RWPE1 (cell line): ENCODE measurements around the gene SENP6.

Source experiments
- CTCF ChIA-PET: fragments of 350-600 bp; sonication (Branson Sonifier 250); formaldehyde crosslinking; extraction: SDS; loops from one replicate; lab custom pipeline; 2021; lab: Yijun Ruan, JAX
- POLR2A ChIA-PET: fragments of 400-600 bp; formaldehyde crosslinking; extraction: SDS; loops from one replicate; lab custom pipeline; 2020; ENCODE audit warnings: antibody characterized with exemption; ENCODE audit not compliant: low non-redundant PET; lab: Yijun Ruan, JAX
- DNase-seq: peaks from one replicate; pipeline ENCODE4 v3.0.0; 2012; ENCODE audit warnings: low spot score
- H3K27ac ChIP-seq: fragments of 450-650 bp; 2 replicates; pipeline ENCODE4 v1.5.1; 2017
- TF ChIP-seq, protein P1 (sequence below): fragments of 450-650 bp; conservative IDR thresholded peaks from 2 replicates; pipeline ENCODE4 v1.5.1; 2017; ENCODE audit warnings: low read depth, mild to moderate bottlenecking

The SENP6 gene

DNA sequence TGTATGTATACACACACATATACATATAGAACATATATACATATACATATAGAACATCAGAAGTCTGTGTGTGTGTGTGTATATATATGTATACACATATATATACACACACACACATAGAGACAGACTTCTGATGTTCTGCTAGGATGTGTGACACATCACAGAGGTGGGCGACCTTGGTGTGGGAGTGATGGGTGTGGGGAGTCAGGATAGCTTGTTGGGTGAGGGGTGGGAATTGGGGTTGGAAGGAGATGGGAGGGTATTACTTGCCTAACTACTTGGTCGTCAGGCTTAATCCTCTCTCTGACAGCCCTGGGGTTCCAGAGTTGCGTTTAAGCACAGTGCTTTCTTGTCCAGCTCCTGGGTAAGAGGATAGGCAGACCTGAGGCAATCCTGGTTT, 155.6 kb downstream of the SENP6 start:
- DNase-seq, result no peak
- ChIA-PET CTCF (no interaction called here), POLR2A (no interaction called here)
- H3K27ac ChIP-seq, result no peak overlapping the region
- TF ChIP-seq, protein P1, sequence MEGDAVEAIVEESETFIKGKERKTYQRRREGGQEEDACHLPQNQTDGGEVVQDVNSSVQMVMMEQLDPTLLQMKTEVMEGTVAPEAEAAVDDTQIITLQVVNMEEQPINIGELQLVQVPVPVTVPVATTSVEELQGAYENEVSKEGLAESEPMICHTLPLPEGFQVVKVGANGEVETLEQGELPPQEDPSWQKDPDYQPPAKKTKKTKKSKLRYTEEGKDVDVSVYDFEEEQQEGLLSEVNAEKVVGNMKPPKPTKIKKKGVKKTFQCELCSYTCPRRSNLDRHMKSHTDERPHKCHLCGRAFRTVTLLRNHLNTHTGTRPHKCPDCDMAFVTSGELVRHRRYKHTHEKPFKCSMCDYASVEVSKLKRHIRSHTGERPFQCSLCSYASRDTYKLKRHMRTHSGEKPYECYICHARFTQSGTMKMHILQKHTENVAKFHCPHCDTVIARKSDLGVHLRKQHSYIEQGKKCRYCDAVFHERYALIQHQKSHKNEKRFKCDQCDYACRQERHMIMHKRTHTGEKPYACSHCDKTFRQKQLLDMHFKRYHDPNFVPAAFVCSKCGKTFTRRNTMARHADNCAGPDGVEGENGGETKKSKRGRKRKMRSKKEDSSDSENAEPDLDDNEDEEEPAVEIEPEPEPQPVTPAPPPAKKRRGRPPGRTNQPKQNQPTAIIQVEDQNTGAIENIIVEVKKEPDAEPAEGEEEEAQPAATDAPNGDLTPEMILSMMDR, result no peak

DNA sequence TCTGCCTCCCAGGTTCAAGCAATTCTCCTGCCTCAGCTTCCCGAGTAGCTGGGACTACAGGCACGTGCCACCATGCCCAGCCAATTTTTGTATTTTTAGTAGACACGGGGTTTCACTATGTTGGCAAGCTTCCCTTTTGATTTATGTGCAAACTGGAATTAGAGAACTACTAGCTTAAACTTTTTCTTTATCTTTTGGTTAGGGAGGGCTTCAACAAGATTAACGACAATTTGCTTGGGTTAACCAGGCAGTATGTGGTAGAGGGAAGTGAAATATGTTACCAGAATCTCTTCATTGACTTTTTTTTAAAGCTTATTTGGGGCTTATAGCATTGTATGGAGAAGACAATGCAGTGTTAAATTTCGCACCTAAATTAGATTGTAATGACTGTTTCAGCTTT, 156.4 kb downstream of the SENP6 start:
- no peak overlapping the region for H3K27ac ChIP-seq
- TF ChIP-seq, protein P1, result no peak
- no peak for DNase-seq
- CTCF ChIA-PET, result interaction anchor here (0.6 kb wide), 1 partner anchor 34 kb away, joined by 3 read pairs; no protein-coding TSS in a partner anchor
- POLR2A ChIA-PET, result no interaction called here

DNA sequence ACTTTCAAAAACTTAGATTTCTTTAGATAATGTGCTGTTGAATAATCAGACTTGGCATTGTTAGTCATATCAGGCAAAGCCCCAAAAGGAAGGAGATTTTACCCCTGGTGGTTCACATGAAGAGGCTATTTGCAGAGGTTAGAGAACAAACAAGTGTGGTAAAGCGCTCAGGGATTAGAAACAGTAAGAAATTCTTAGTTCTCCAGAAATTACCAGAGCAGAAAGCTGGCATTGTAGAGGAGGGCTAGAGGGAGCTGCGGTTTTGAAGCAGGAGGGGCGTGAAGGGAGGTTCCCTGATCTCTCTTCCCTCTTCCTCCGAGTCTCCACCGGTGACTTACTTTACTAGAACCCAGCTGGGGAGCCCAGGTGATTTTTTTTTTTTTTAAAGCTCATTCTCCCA, 157.5 kb downstream of the SENP6 start:
- TF ChIP-seq, protein P1, result no peak
- ChIA-PET POLR2A (no interaction called here), CTCF (no interaction called here)
- DNase-seq, result no peak
- H3K27ac ChIP-seq, result no peak overlapping the region

DNA sequence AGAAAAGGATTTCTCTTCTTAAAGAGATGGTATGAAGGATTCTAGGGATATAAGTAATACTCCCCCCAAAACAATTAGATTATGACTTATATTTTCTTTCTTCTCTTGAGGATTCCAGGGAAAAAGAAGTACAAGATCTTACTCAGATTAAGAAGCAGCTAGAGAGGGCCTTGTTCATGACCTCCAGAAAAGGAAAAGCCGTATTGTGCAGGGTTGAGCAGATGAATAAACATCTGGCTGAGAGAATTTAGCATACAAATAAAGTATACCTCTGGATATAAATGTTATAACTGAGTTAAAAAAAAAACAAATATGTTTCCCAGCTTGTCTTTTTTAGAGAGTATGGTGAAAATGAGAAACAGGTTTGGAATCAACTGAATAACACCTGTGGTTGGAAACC, 158.6 kb downstream of the SENP6 start:
- no peak for DNase-seq
- ChIA-PET CTCF (interaction anchor here (0.6 kb wide), 1 partner anchor 126 kb away, joined by 3 read pairs; no protein-coding TSS in a partner anchor), POLR2A (no interaction called here)
- TF ChIP-seq, protein P1, result no peak
- no peak overlapping the region for H3K27ac ChIP-seq

DNA sequence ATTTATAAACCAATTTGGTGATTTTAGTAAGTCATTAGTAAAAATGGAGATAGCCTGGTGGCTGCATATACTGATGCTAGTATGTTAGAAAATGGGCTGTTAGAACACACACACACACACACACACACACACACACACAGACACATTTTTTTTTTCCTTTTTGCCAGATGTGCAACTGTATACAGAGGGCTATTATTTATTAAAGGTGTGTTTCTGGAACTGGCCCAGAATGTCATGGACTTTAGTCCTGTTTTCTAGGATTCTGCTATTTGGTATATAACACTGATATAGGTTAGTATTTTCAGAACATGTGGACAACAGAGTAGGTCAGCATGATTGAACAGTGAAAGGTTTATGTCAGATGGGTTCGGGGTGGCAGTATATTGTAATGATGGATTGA, 159.8 kb downstream of the SENP6 start:
- POLR2A ChIA-PET, result no interaction called here
- TF ChIP-seq, protein P1, result no peak
- no peak for DNase-seq
- CTCF ChIA-PET, result no interaction called here
- no peak overlapping the region for H3K27ac ChIP-seq

DNA sequence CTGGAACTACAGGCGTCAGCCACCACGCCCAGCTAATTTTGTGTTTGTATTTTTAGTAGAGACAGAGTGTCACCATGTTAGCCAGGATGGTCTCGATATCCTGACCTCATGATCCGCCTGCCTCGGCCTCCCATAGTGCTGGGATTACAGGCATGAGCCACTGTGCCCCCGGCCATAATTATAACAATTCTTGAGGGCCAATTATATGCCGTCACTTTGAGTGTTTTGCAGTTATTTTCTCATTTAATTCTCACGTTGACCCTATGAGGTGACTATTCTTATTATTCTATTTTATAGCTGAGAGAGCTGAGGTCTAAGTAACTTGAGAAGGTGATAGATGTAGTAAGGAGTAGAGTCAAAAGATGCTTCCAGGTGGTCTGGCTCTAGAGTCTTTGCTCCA, 160.4 kb downstream of the SENP6 start:
- no peak for DNase-seq
- H3K27ac ChIP-seq, result no peak overlapping the region
- TF ChIP-seq, protein P1, result no peak
- ChIA-PET CTCF (interaction anchor here (0.9 kb wide), 1 partner anchor 9 kb away, joined by 5 read pairs; no protein-coding TSS in a partner anchor), POLR2A (interaction anchor here (0.5 kb wide), 1 partner anchor 57 kb away, joined by 11 read pairs; no protein-coding TSS in a partner anchor)

DNA sequence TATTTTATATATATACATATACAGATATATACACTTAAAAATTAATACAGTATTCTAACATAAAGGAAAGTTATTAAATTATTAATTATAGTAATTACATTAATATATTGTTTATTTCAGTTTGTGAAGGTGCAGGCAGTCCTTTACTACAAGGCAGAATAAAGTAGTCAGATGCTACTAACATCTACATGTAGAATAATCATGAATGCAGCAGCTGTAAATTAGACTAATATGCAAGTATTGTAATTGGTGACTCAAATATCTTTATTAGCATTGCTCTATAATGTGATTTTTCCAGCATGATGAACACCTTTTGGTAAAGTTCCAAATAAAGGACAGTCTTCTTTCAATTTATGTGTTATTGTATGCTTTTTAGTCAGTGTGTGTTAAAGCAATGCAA, 164.7 kb downstream of the SENP6 start:
- ChIA-PET POLR2A (no interaction called here), CTCF (no interaction called here)
- TF ChIP-seq, protein P1, result no peak
- DNase-seq, result no peak
- H3K27ac ChIP-seq, result no peak overlapping the region
